Mammary epithelial cell (primary cell): ENCODE results near the gene IDS.

Source experiments
- CTCF ChIP-seq, 2 donors: IDR thresholded peaks in 1 of 2; conservative IDR thresholded peaks in 1 of 2; 2 replicates each; pipeline ENCODE4 v1.5.1; 2011 to 2012; ENCODE audit warnings: inconsistent platforms in 2 of 2, low read length in 2 of 2, mild to moderate bottlenecking in 2 of 2, control low read depth in 1 of 2, low read depth in 1 of 2; ENCODE audit not compliant: insufficient read depth in 1 of 2; ENCODE audit errors: extremely low read depth in 1 of 2
- EZH2 ChIP-seq: IDR thresholded peaks from 2 replicates; pipeline ENCODE4 v1.6.1; 2012; ENCODE audit warnings: low read length, inconsistent platforms, borderline replicate concordance

- TF ChIP-seq CTCF (conservative IDR thresholded peaks at IDR 0.05 in 1 of 2, IDR thresholded peaks at IDR 0.05 in 1 of 2; ENCODE audit: extremely low read depth in 1 of 2, insufficient read depth in 1 of 2, low read depth in 1 of 2, low read length in 2 of 2) (no peak), EZH2 (no peak)
These were observed 32.5 kb downstream of the IDS start for GRCh38 chrX:149472625-149473024.
